ENCODE data around the gene DHX58. TPM values are rescaled to one million over a fixed set of nuclear protein-coding genes. Genes with fewer than 3 reads are reported as not detected.

The DHX58 gene
- total RNA-seq, 1 experiment from 2014 or later = 9.7 TPM

GRCh38 chr17:42136654-42137051 is 24.1 kb upstream of the DHX58 start:
- in situ Hi-C loops (cut with HindIII; ENCODE audit: low pct_unique_long_range_greater_than_20kb, low sequenced_read_pairs) (no loop called here), intact Hi-C loops (cut with micrococcal nuclease; ENCODE audit: unreplicated experiment) (no loop called here)
- ATAC-seq (no peak), DNase-seq (ENCODE audit: low read depth, low spot score) (no peak)
- TF ChIP-seq REST (IDR thresholded peaks at IDR 0.05; ENCODE audit: insufficient read depth in 1 of 2, low read depth in 2 of 2, low read length in 1 of 2) = no peak
- H3K9me3 ChIP-seq (ENCODE audit: control insufficient read depth, insufficient read depth, low read depth, low read length) = no peaks in the 10 kb centered on the region
- BruUV-seq (replicated peaks) = no TSS peak
- peaks cover 18% of the 10 kb centered on the region for H3K4me1 ChIP-seq (ENCODE audit: control insufficient read depth, insufficient read depth, low read length)
- H3K36me3 ChIP-seq (ENCODE audit: control insufficient read depth, insufficient read depth, low read length) = no peaks in the 10 kb centered on the region; the same call in 1 of the 2 replicates
- no peak overlapping the region for H3K4me3 ChIP-seq (ENCODE audit: low read depth in 2 of 2, low read length in 2 of 2)
- H3K27me3 ChIP-seq (ENCODE audit: control insufficient read depth, insufficient read depth, low read length) = no peaks in the 10 kb centered on the region
- ChIA-PET CTCF (no interaction called here), POLR2A (no interaction called here)
- peak overlapping the region; percentile 70; the same call in 1 of the 2 replicates for H3K27ac ChIP-seq (ENCODE audit: low read length)

GRCh38 chr17:42135664-42136653 is 23.4 kb upstream of the DHX58 start:
- Histone ChIP-seq H3K9me3 (ENCODE audit: control insufficient read depth, insufficient read depth, low read depth, low read length) (no peaks in the 10 kb centered on the region), H3K27me3 (ENCODE audit: control insufficient read depth, insufficient read depth, low read length) (no peaks in the 10 kb centered on the region), H3K4me3 (ENCODE audit: low read depth in 2 of 2, low read length in 2 of 2) (no peak overlapping the region), H3K4me1 (ENCODE audit: control insufficient read depth, insufficient read depth, low read length) (peaks cover 18% of the 10 kb centered on the region), H3K27ac (ENCODE audit: low read length) (peak overlapping the region; percentile 70), H3K36me3 (ENCODE audit: control insufficient read depth, insufficient read depth, low read length) (no peaks in the 10 kb centered on the region; the same call in 1 of the 2 replicates)
- peak; percentile 22 for DNase-seq (ENCODE audit: low read depth, low spot score)
- intact Hi-C loops (cut with micrococcal nuclease; ENCODE audit: unreplicated experiment) (no loop called here), in situ Hi-C loops (cut with HindIII; ENCODE audit: low pct_unique_long_range_greater_than_20kb, low sequenced_read_pairs) (no loop called here)
- ChIA-PET CTCF (no interaction called here), POLR2A (no interaction called here)
- peak; percentile 74; the same call in 1 of the 2 replicates for ATAC-seq
- no TSS peak for BruUV-seq (replicated peaks)
- no peak for TF ChIP-seq SIN3A (IDR thresholded peaks at IDR 0.05; ENCODE audit: borderline replicate concordance, insufficient read depth, low read depth, low read length)
- TF ChIP-seq POLR2AphosphoS5 (IDR thresholded peaks at IDR 0.05; ENCODE audit: low read depth, low read length) = no peak

- Histone ChIP-seq H3K27ac (ENCODE audit: low read length) (no peak overlapping the region; the same call in 1 of the 2 replicates), H3K9me3 (ENCODE audit: control insufficient read depth, insufficient read depth, low read depth, low read length) (no peaks in the 10 kb centered on the region), H3K36me3 (ENCODE audit: control insufficient read depth, insufficient read depth, low read length) (no peaks in the 10 kb centered on the region; the same call in 1 of the 2 replicates), H3K27me3 (ENCODE audit: control insufficient read depth, insufficient read depth, low read length) (no peaks in the 10 kb centered on the region), H3K4me3 (ENCODE audit: low read depth in 2 of 2, low read length in 2 of 2) (no peak overlapping the region), H3K4me1 (ENCODE audit: control insufficient read depth, insufficient read depth, low read length) (peaks cover 18% of the 10 kb centered on the region)
- in situ Hi-C loops (cut with HindIII; ENCODE audit: low pct_unique_long_range_greater_than_20kb, low sequenced_read_pairs) = no loop called here
- intact Hi-C loops (cut with micrococcal nuclease; ENCODE audit: unreplicated experiment) = no loop called here
- CTCF ChIA-PET = interaction anchor here (0.6 kb wide), 1 partner anchor 135 kb away, joined by 4 read pairs; no protein-coding TSS in a partner anchor
- no peak for ATAC-seq
- no peak for TF ChIP-seq POLR2AphosphoS5 (IDR thresholded peaks at IDR 0.05; ENCODE audit: low read depth, low read length)
- no peak for TF ChIP-seq REST (IDR thresholded peaks at IDR 0.05; ENCODE audit: insufficient read depth in 1 of 2, low read depth in 2 of 2, low read length in 1 of 2)
- no peak for TF ChIP-seq TCF7L2 (IDR thresholded peaks at IDR 0.05; ENCODE audit: low read depth, low read length)
- TF ChIP-seq SIN3A (IDR thresholded peaks at IDR 0.05; ENCODE audit: borderline replicate concordance, insufficient read depth, low read depth, low read length) = no peak
- TF ChIP-seq CTCF (IDR thresholded peaks at IDR 0.05) = no peak
- POLR2A ChIA-PET = interaction anchor here (0.6 kb wide), 1 partner anchor 221 kb away, joined by 9 read pairs; no protein-coding TSS in a partner anchor
- DNase-seq (ENCODE audit: low read depth, low spot score) = no peak
- BruUV-seq (replicated peaks) = no TSS peak
Observed at GRCh38 chr17:42135151-42135550, 22.6 kb upstream of the DHX58 start.
